GM12874 (cell line): ENCODE data around the gene FAT3.

Experiments
- TF ChIP-seq, protein P1 (sequence below): IDR thresholded peaks from 2 replicates; pipeline ENCODE4 v1.5.1; 2011; ENCODE audit warnings: low read depth, mild to moderate bottlenecking, control low read depth, low read length, moderate library complexity; ENCODE audit not compliant: insufficient read depth

The FAT3 gene

DNA sequence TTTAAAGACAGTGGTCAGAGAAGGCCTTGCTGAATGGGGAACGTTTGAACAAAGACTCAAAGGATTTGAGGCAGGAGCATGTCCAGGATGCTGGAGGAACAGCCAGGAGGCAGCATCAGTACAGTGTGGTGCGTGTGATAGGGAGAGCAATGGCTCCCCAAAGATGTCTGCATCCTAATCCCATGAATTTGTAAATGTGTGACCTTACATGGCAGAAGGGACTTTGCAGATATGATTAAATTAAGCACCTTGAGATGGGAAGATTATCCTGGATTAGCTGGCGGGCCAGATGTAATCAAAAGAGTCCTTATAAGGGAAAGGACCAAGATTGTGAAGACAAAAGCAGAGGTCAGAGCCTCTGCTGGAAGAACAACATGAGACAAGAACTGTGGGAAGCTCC, 24.6 kb upstream of the FAT3 start:
- TF ChIP-seq, protein P1, sequence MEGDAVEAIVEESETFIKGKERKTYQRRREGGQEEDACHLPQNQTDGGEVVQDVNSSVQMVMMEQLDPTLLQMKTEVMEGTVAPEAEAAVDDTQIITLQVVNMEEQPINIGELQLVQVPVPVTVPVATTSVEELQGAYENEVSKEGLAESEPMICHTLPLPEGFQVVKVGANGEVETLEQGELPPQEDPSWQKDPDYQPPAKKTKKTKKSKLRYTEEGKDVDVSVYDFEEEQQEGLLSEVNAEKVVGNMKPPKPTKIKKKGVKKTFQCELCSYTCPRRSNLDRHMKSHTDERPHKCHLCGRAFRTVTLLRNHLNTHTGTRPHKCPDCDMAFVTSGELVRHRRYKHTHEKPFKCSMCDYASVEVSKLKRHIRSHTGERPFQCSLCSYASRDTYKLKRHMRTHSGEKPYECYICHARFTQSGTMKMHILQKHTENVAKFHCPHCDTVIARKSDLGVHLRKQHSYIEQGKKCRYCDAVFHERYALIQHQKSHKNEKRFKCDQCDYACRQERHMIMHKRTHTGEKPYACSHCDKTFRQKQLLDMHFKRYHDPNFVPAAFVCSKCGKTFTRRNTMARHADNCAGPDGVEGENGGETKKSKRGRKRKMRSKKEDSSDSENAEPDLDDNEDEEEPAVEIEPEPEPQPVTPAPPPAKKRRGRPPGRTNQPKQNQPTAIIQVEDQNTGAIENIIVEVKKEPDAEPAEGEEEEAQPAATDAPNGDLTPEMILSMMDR: no peak

DNA sequence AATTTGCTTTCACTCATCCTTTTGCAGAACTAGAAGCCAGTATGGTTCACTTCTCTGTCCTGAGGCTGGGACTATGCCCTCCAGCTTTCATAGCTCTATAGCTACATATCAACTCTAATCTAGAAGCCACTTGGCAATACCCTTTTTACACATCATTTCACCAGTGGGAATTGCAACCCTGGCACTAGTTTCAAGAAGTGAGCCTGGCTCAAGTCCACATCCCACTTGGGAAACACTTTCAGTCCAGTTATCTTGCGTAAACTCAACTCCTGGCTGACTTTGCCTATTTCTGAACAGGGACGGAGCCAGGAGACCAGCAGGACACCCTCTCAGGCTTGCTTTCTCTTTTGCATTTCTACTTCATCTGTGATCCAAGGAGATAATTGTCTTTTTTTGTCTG, 19.9 kb upstream of the FAT3 start:
- TF ChIP-seq, protein P1: no peak

DNA sequence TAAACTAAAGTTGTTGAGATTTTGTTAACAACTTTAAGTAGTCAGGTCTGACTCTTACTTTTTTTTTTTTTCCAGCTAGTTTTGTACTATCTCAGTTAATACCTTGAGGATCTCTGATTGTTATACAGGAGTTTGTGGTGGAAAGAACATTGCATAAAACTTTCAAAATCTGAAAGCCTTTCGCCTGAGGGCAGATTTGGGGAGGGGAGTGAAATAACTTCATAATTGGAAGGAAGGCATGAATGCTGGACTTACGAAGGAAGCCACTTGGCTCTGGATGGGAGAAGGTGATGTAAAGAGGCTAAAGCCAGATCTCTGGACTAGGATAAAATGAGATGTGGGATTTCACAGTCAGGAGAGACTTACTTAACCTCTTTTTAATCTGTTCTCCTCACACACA, 18.2 kb upstream of the FAT3 start:
- TF ChIP-seq, protein P1: no peak

DNA sequence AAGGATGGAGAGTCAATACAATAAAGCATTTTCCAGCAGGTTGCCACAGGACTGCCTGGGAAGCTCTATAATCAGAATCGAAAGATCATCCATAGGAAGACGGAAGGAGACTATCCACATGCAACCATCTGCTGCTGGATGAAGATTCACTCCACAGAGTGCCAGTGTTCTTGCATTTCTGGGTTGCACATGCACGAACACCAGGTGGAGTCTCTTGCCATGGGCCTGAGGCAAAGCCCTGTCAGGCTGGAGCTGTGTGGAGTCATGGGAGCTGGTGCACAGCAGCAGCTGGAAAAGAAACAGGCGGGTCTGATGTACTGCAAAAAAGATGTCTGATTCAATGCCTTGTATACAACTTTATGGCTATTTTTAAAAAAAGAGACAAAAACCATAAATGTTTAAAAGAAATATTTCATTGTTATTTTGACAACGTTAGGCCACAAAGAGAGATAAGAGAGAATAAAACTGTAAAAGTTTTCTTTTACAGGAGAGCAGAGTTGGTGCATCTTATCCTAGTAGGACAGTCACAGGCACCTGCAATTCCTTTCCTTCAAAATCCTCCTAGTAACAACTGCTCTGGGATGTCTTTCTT, 12.9 kb upstream of the FAT3 start:
- TF ChIP-seq, protein P1: no peak

DNA sequence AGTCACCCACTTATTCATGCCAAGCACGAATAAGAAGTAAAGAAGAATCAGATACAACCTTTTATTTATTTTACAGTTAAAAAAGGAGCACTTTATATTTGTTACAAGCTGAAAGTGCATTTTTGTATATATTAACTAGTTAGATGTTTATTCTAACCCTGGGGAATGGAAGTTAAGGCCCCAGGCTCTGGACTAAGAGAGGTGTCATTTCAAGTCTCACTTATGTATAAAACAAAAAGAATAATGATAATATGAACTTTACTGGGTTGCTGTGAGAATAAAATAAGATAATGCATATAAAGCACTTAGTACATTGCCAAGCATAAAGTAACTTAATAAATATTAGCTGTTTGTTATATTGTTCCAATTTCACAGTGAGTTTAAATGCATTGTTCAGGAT, 12.1 kb upstream of the FAT3 start:
- TF ChIP-seq, protein P1: no peak

DNA sequence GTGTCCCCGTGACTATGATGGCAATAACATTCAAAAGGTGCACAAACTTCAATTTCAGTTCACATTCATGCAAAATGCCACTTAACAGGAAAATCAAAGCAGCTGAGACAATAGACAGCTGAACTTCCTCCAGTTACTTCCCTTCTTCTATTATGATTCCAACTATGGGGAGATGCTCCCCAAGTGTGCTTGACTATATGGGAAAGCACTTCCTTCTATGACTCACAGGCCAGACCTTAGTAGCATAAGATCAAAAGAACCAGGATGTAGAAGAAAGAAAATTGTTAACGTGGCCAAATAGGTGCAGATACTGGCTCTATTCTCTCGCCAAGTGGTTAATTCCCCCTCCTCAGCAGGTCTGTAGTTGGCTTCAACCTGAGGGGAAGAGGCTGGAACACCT, 7.8 kb upstream of the FAT3 start:
- TF ChIP-seq, protein P1: no peak

DNA sequence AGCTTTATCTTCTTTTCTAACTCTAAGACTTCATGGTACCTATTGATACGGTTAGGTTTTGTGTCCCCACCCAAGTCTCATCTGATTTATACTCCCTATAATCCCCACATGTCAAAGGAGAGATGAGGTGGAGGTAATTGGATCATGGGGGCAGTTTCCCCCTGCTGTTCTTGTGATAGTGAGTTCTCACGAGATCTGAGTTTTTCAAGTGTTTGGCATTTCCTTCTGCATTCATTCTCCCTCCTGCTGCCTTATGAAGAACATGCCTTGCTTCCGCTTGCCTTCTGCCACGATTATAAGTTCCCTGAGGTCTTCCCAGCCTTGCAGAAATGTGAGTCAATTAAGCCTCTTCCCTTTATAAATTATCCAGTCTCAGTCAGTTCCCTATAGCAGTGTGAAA, 5.1 kb upstream of the FAT3 start:
- TF ChIP-seq, protein P1: no peak

DNA sequence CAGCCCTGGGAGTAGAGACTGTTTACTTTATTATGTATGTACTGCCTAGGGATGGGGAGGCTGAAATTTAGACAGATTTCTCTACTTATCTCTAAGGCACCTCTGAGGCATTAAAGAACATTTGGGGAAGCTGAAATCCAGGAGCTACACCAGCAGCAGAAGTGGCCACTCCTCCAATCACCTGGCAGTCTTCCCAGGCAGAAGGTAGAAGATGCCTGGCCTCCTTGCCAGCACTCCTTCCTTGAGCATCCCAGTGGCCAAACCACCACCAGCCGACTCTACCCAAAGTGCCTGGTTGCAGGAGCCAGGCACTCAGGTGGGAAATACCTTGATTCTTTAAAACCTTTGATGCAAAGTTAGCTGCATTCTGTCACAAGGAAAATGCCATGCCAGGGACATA, 1.9 kb upstream of the FAT3 start:
- TF ChIP-seq, protein P1: no peak
